WERI-Rb-1 (cell line): ENCODE results near the gene NDC80.

Experiments
- DNase-seq: peaks from one replicate; pipeline ENCODE4 v3.0.0-alpha.2; 2020
- H3K27ac ChIP-seq: fragments of 250-450 bp; sonication (Bioruptor Pico); 2 replicates; pipeline ENCODE4 v1.5.1; 2020; ENCODE audit warnings: mild to moderate bottlenecking, moderate library complexity
- H3K27me3 ChIP-seq: fragments of 250-450 bp; sonication (Bioruptor Pico); 2 replicates; pipeline ENCODE4 v1.5.1; 2021; ENCODE audit warnings: mild to moderate bottlenecking, low read depth, moderate library complexity; ENCODE audit not compliant: insufficient read depth, severe bottlenecking
- H3K36me3 ChIP-seq: fragments of 250-450 bp; sonication (Bioruptor Pico); 2 replicates; pipeline ENCODE4 v1.5.1; 2020; ENCODE audit warnings: mild to moderate bottlenecking, moderate library complexity
- H3K4me3 ChIP-seq: 2 replicates; pipeline ENCODE4 v1.5.1; 2011; ENCODE audit warnings: low read depth, mild to moderate bottlenecking, control low read depth, low read length
- H3K9me3 ChIP-seq: fragments of 250-450 bp; sonication (Bioruptor Pico); 2 replicates; pipeline ENCODE4 v1.5.1; 2021; ENCODE audit warnings: mild to moderate bottlenecking, moderate library complexity; ENCODE audit not compliant: severe bottlenecking
- TF ChIP-seq, protein P1 (sequence below): IDR thresholded peaks from 2 replicates; pipeline ENCODE4 v1.5.1; 2011; ENCODE audit warnings: low read depth, mild to moderate bottlenecking, control low read depth, inconsistent platforms, low read length

The NDC80 gene

DNA sequence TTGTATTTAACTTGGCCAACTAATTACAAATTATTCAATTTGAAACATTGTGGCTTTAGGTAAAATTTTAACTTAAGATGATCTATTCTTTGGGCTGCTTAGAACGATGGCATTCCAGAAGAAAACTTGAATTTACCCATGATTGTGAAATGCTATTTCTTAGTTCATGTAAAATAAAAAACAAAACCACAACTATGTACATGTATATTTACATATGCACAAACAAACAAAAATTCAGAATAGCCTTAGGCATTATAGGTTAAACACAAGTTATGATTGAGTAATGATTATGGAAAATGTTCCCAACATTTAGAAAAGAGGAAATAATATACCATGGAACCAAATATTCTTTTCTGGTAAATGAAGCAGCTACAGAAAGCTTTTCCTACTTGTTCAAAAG is 80.6 kb downstream of the NDC80 start:
- no peak for DNase-seq
- Histone ChIP-seq H3K4me3 (no peak overlapping the region), H3K9me3 (no peaks in the 10 kb centered on the region), H3K36me3 (peaks cover 7% of the 10 kb centered on the region), H3K27ac (no peak overlapping the region), H3K27me3 (no peaks in the 10 kb centered on the region)
- TF ChIP-seq, protein P1, sequence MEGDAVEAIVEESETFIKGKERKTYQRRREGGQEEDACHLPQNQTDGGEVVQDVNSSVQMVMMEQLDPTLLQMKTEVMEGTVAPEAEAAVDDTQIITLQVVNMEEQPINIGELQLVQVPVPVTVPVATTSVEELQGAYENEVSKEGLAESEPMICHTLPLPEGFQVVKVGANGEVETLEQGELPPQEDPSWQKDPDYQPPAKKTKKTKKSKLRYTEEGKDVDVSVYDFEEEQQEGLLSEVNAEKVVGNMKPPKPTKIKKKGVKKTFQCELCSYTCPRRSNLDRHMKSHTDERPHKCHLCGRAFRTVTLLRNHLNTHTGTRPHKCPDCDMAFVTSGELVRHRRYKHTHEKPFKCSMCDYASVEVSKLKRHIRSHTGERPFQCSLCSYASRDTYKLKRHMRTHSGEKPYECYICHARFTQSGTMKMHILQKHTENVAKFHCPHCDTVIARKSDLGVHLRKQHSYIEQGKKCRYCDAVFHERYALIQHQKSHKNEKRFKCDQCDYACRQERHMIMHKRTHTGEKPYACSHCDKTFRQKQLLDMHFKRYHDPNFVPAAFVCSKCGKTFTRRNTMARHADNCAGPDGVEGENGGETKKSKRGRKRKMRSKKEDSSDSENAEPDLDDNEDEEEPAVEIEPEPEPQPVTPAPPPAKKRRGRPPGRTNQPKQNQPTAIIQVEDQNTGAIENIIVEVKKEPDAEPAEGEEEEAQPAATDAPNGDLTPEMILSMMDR, result no peak

DNA sequence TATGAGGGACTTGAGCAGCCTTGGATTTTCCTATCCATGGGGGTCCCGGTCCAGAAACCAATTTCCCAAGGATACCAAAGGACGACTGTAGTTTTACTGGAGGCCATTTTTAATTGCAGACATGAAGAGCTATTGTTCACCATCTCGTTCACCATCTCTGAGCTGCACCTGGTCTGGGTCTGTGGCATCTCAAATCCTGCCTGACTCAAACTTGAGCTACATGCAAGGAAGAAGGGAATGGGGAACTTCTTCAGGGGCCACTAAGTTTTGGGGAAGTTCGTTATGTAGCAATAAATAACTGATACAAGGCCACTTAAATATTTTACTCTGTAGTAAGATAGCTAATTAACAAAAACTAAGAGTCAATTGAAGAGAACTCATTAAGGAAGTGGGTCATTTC is 82.1 kb downstream of the NDC80 start:
- DNase-seq, result no peak
- Histone ChIP-seq H3K4me3 (no peak overlapping the region), H3K9me3 (no peaks in the 10 kb centered on the region), H3K27ac (no peak overlapping the region), H3K27me3 (no peaks in the 10 kb centered on the region), H3K36me3 (peaks cover 12% of the 10 kb centered on the region)
- TF ChIP-seq, protein P1, result no peak

DNA sequence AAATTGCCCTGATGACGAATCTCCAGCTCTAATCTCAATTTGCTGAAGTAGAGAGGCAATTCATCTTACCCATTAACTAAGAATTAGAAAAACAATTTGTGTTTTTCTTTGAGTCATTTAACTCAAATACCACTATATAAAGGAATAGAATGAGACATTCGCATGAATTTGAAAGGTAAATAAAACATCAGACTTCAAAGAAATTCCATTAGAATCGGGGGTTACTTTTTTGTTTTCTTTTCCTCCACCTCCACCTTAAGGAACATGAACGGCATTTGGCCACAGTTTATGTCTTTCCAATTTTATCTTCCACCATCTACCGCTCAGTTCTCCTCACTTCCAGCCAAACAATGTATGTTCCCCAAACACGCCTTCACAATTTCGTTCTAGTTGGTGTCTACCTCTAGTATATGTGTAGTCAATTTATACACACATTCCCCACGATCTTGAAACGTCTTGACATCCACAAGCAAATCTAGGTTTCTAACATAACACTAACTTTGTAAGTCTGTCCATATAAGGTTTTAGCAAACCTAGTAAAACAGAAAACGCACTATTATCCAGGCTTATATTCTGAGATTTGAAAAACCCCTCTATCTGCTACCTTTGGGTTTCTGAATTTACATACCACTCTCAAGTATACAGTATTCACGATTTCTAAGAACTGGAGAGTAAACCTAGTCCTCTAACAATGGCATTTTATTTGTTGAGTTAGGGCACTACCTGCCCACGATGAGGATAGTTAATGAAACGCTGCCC is 83.0 kb downstream of the NDC80 start:
- Histone ChIP-seq H3K9me3 (no peaks in the 10 kb centered on the region), H3K36me3 (peaks cover 16% of the 10 kb centered on the region)

DNA sequence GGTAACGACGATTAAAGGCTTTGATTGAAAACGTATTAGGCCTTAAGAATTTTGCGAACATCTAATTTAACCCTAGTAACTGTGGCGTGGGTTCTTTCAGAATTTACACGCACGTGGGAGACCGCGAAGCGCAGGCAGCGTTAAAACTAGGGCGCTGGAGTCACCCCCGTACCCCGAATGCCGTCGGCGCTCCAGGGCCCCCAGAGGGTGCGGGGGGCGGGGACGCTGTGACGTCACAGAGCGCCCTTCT is 83.5 kb downstream of the NDC80 start:
- Histone ChIP-seq H3K27me3 (no peaks in the 10 kb centered on the region), H3K4me3 (peak overlapping the region; percentile 96), H3K36me3 (peaks cover 17% of the 10 kb centered on the region), H3K27ac (peak overlapping the region; percentile 97), H3K9me3 (no peaks in the 10 kb centered on the region)
- TF ChIP-seq, protein P1, result no peak
- DNase-seq, result peak; percentile 52

More for the DNA sequence above, 83.0 kb downstream of the NDC80 start:
- H3K27ac ChIP-seq, result peak overlapping the region; percentile 97
- H3K27me3 ChIP-seq, result no peaks in the 10 kb centered on the region
- H3K4me3 ChIP-seq, result peak overlapping the region; percentile 96
- DNase-seq, result no peak
- TF ChIP-seq, protein P1, result no peak

DNA sequence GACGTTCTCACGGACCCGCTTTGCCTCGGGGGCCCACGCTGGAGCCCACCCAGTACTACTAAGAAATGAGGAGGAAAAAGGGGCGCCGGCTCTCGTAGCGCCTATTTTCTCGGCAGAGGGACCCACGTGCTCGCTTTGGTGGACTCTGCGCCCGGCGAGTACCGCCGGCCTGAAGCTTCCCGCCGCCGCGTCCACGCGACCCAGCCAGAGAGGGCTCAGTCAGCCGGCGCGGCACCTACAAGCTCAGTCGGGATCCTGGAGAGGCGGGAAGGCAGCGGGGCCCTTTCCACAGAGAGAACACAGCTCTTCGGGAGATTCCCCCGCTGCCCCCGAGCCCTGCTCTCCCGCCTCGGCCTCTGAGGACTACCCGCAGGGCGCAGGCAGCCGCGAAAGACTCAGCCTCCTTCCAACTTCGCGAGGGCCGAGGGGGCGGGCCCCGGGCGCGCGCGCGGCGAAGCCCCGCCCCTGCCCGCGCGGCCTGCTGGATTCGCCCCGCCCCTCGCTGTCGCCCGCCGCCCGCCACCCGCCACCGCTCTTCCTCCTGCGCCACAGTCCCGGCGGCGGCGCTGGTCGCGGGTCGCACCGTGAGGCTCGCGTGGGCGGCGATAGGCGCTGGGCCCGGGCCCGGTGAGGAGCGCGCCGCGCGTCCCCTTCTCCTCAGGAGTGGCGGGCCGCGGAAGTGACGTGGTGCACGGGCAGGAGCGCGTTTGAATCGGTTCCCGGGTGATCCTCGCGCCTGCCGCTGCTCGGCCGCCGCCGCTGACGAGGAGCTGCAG is 84.0 kb downstream of the NDC80 start, which contains the start of gene SMCHD1:
SMCHD1 (plus strand) TSS at position 549 of the 776 bp plus-strand sequence. CDS start 350 bp downstream, outside the sequence.
- peak; percentile 87 for DNase-seq
- Histone ChIP-seq H3K27ac (peak within 1 kb of the TSS; percentile 97), H3K36me3 (peaks cover 17% of the 10 kb centered on the region), H3K9me3 (no peaks in the 10 kb centered on the region), H3K27me3 (no peaks in the 10 kb centered on the region), H3K4me3 (peak within 1 kb of the TSS; percentile 99)
- TF ChIP-seq, protein P1, result no peak

DNA sequence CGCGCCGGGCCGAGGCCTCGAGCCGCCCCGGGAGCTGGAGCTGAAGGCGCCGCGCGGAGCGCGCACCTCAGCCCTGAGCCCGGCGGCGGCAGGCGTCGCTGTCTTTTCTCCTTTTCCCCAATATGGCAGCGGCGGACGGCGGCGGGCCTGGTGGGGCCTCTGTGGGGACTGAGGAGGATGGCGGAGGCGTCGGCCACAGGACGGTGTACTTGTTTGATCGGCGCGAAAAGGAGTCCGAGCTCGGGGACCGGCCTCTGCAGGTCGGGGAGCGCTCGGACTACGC is 84.5 kb downstream of the NDC80 start:
- H3K4me3 ChIP-seq, result peak overlapping the region; percentile 99
- no peaks in the 10 kb centered on the region for H3K27me3 ChIP-seq
- peak overlapping the region; percentile 97 for H3K27ac ChIP-seq
- TF ChIP-seq, protein P1, result no peak
- DNase-seq, result no peak
- H3K36me3 ChIP-seq, result peaks cover 19% of the 10 kb centered on the region
- no peaks in the 10 kb centered on the region for H3K9me3 ChIP-seq
